ENCODE data around the gene LRFN2.

Gene LRFN2

GRCh38 chr6:40436685-40437604 lies 150.2 kb downstream of the LRFN2 start:
- DNase-seq (ENCODE audit: low read depth) = no peak

- DNase-seq (ENCODE audit: low read depth) = no peak
Measured at GRCh38 chr6:40432982-40433381, 154.2 kb downstream of the LRFN2 start.

- no peak for DNase-seq (ENCODE audit: low read depth)
Measured at GRCh38 chr6:40431706-40432105, 155.5 kb downstream of the LRFN2 start.

- DNase-seq (ENCODE audit: low read depth) = no peak
Measured at GRCh38 chr6:40427196-40427595, 160.0 kb downstream of the LRFN2 start.

GRCh38 chr6:40426346-40427066 lies 160.7 kb downstream of the LRFN2 start:
- no peak for DNase-seq (ENCODE audit: low read depth)

GRCh38 chr6:40425192-40425919 lies 161.8 kb downstream of the LRFN2 start:
- no peak for DNase-seq (ENCODE audit: low read depth)

GRCh38 chr6:40422046-40422445 lies 165.1 kb downstream of the LRFN2 start:
- DNase-seq (ENCODE audit: low read depth) = no peak

GRCh38 chr6:40419946-40420728 lies 167.0 kb downstream of the LRFN2 start:
- DNase-seq (ENCODE audit: low read depth) = no peak

GRCh38 chr6:40419377-40419776 lies 167.8 kb downstream of the LRFN2 start:
- no peak for DNase-seq (ENCODE audit: low read depth)

- DNase-seq (ENCODE audit: low read depth) = no peak
Measured at GRCh38 chr6:40417031-40417430, 170.1 kb downstream of the LRFN2 start.

- DNase-seq (ENCODE audit: low read depth) = no peak
Measured at GRCh38 chr6:40414617-40415016, 172.5 kb downstream of the LRFN2 start.

- DNase-seq (ENCODE audit: low read depth) = no peak
Measured at GRCh38 chr6:40413239-40413638, 173.9 kb downstream of the LRFN2 start.

- no peak for DNase-seq (ENCODE audit: low read depth)
Measured at GRCh38 chr6:40411881-40412280, 175.3 kb downstream of the LRFN2 start.

GRCh38 chr6:40410821-40411220 lies 176.3 kb downstream of the LRFN2 start:
- DNase-seq (ENCODE audit: low read depth) = no peak

- no peak for DNase-seq (ENCODE audit: low read depth)
Measured at GRCh38 chr6:40409716-40410397, 177.3 kb downstream of the LRFN2 start.

- no peak for DNase-seq (ENCODE audit: low read depth)
Measured at GRCh38 chr6:40408786-40409542, 178.2 kb downstream of the LRFN2 start.

- DNase-seq (ENCODE audit: low read depth) = no peak
Measured at GRCh38 chr6:40407239-40407638, 179.9 kb downstream of the LRFN2 start.

GRCh38 chr6:40406175-40406574 lies 181.0 kb downstream of the LRFN2 start:
- DNase-seq (ENCODE audit: low read depth) = no peak

- no peak for DNase-seq (ENCODE audit: low read depth)
Measured at GRCh38 chr6:40400738-40401137, 186.4 kb downstream of the LRFN2 start.

GRCh38 chr6:40399888-40400457 lies 187.2 kb downstream of the LRFN2 start:
- DNase-seq (ENCODE audit: low read depth) = no peak
